DMS53 treated with DMSO at 0.1 percent for 48 hours (cell line): ENCODE results near the gene IGSF21.
A peak's percentile ranks its signal among the peaks of the same experiment; 100 is the strongest.
"Not testable (repeated sequence)": the region's sequence is repeated elsewhere in the genome, so short reads cannot be mapped to it uniquely, and the experiment has no call there.

ENCODE experiments used
- DNase-seq: peaks from one replicate; lab custom pipeline; 2025; ENCODE audit not compliant: unreplicated experiment; lab: John Stamatoyannopoulos, UW

The IGSF21 gene

DNA sequence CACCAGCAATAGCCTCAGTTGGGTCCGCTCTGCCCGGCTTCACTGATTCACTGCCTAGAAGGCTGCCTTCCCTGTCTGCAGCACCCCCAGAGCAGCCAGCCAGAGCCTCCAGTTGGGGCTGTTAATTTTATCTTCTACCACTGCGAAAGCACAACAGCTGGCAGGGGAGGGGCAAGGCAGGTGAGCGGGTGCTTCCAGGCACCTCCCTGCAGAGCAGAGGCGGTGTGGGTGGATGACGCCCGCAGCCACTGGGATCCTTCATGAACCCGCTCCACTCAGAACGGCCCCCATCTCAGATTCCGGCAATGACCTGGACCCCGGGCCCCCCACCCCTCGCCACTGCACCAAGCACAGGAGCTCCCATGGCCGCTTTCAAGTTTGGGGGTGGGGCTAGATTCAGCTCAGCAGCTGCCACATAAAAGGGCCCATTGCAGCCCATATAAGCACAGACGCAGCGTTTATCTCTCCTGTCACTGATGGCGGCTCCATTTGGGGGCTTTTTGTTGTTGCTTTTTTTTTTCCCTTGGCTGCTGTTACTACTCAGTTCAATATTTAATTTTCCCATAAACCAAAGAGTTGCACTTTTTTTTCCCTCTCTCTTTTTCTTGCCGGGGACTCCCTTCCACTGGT lies 245.2 kb downstream of the IGSF21 start:
- DNase-seq: no peak

DNA sequence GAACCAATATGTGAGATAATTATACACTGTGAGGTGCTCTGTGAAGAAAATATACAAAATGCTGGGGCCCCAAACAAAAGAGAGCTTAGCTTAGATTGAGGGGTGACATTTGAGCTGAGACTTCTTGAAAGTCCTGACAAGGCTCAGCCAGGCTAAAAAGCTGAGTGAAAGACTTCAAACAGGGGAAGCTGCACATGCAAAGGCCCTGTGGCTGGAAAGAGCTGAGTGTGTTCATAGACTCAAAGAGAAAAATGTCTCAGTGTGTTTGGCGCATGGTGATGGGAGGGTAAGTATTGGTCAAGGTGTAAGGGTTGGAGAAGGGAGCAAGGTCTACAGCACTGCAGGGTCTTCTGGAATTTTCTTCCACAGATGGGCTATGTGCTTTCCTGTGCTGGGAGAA lies 245.9 kb downstream of the IGSF21 start:
- DNase-seq: no peak

- no peak for DNase-seq
Measured at GRCh38 chr1:18353992-18354391, 246.4 kb downstream of the IGSF21 start.

DNA sequence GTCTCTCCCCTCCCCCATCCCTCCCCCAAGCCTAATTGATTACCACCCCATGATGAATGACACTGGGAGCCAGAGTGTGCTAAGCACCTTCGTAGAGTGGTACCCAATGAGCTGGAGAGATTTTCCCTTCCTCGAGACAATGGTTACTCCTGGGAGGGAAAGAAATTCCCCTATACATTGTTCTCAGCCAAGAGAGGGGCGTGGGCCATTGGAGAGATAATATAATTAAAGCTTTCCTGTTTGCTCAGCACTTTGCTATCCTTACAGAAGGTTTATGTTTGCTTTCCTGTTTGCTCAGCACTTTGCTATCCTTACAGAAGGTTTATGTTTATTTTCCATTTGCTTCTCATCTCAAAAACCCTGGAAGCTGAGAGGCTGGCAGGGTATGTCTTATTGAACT lies 247.0 kb downstream of the IGSF21 start:
- DNase-seq: peak; percentile 27

DNA sequence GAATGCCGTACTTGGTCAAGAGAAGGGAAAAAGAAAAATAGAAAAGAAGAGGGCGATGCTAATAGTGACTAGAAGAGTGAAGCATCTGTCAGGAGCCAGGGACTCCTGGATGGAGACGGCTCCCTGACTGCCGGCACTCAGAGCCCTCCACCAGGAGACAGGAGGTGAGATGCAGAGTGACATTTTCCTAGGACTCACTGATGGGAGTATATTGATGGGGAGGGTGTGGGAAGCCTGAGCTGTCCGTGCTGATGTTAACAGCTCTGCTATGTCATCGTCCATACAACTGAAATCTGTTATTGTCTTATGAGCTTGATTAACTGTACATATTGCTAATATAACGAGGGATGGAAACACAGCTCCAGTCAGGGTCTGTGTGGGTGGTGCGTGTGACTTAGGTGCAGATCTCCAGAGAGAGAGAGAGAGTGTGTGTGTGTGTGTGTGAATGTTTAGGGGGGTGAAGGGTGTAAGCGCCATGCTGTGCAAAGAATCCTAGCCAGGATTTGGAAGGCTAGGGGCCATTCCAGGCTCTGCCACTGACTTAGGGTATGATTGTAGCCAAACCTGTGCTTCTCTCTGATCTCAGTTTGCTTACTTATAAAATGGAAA lies 250.1 kb downstream of the IGSF21 start:
- DNase-seq: no peak

DNA sequence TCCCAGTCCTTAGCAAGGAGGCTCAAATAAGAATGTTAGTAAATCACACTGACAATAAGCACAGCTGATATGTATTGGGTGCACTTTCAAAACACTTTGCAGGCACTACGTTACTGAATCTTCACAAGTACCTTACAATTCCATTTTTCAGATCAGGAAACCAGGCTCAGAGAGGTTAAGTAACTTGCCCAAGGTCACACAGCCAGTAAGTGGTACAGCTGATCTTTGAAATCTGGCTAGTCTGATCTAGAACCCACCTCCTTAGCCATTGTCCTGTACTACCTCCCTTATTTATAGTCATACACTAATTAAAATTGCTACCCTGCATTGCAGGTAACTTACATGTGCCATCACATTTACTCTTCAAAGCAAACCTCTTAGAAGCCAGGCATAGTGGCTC lies 251.0 kb downstream of the IGSF21 start:
- DNase-seq: no peak

GRCh38 chr1:18360251-18360650 lies 252.7 kb downstream of the IGSF21 start:
- no peak for DNase-seq

DNA sequence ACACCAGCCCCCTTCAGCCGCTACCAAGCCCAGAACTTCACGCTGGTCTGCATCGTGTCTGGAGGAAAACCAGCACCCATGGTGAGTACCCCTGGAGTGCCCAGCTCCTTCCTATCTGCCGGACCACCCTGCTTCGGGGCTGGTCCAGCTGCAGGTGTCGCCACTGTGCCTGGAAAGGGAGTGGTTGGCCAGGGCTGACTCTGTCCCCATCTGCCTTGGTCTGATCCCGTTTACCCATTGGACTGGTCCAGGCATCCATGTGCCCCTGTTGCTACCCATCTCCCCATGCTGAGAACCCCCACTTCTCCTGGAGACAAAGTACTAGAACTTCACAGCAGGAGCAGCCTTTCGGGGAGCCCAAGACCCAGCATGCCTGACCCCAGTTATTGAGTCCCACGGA lies 254.6 kb downstream of the IGSF21 start:
- no peak for DNase-seq

DNA sequence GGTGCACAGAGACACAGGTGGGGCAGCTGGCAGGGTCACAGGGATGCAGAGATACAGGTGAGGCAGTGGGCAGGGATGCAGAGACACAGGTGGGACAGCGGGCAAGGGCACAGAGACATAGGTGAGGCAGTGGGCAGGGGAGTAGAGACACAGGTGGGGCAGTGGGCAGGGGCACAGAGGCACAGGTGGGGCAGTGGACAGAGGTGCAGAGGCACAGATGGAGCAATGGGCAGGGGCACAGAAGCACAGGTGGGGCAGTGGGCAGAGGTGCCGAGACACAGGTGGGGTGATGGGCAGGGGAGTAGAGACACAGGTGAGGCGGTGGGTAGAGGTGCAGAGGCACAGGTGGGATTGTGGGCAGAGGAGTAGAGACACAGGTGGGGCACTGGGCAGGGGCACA lies 255.8 kb downstream of the IGSF21 start:
- no peak for DNase-seq

- no peak for DNase-seq
Measured at GRCh38 chr1:18365099-18365705, 257.6 kb downstream of the IGSF21 start.

DNA sequence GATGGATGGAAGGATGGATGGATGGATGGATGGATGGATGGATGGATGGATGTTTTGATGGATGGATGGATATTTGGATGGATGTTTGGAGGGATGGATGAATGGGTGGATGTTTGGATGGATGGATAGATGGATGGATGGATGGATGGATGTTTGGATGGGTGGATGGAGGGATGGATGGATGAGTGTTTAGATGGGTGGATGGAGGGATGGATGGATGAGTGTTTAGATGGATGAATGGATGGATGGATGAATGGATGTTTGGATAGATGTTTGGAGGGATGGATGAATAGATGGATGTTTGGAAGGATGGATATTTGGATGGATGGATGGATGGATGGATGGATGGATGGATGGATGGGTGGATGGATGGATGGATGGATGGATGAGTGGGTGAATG lies 264.9 kb downstream of the IGSF21 start:
- DNase-seq: not testable (repeated sequence)

GRCh38 chr1:18373151-18373550 lies 265.6 kb downstream of the IGSF21 start:
- no peak for DNase-seq

GRCh38 chr1:18373882-18374493 lies 266.4 kb downstream of the IGSF21 start:
- DNase-seq: no peak

DNA sequence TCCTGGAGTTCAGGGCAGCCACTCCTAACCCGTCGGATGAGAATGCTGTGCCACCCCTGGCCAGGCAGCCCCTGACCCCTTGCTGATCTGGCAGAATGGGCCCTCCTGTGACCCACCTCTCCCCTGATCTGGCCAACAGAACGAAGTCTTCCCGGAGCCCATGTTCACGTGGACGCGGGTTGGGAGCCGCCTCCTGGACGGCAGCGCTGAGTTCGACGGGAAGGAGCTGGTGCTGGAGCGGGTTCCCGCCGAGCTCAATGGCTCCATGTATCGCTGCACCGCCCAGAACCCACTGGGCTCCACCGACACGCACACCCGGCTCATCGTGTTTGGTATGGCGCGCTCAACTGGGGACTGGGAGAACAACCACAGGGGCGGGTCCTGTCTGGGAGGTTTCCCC lies 269.1 kb downstream of the IGSF21 start:
- DNase-seq: no peak

GRCh38 chr1:18380288-18380687 lies 272.7 kb downstream of the IGSF21 start:
- DNase-seq: no peak

- DNase-seq: no peak
Measured at GRCh38 chr1:18384059-18384458, 276.5 kb downstream of the IGSF21 start.

- no peak for DNase-seq
Measured at GRCh38 chr1:18384471-18384870, 276.9 kb downstream of the IGSF21 start.

DNA sequence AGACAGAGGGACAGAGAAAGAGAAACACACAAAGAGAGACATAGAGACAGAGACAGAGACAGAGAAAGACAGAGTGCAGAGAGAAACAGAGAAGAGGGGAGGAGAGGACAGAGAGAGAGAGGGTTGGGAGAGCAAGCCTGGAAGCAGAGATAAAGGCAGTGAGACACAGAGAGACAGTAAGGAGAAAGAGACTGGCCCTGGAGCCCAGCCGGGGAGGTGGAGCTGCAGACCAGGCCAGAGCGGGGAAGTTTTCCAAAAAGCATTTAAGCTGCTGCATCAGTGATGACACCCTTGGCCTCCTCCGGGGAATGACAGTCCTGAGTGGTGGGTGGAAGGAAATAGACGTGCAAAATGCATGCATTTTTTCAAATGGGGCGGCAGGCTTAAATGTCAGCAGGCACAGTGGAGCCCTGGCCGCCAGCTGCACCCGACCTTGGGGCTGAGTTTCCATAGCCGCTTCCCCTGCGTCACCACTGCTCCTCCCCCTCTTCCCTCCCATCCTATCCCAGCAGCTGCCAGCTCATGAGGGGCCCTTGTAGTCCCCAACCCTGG lies 277.7 kb downstream of the IGSF21 start:
- DNase-seq: no peak

GRCh38 chr1:18386591-18386990 lies 279.0 kb downstream of the IGSF21 start:
- DNase-seq: no peak

- no peak for DNase-seq
Measured at GRCh38 chr1:18387307-18387706, 279.7 kb downstream of the IGSF21 start.

GRCh38 chr1:18390953-18391352 lies 283.4 kb downstream of the IGSF21 start:
- no peak for DNase-seq

- DNase-seq: no peak
Measured at GRCh38 chr1:18394563-18395156, 287.1 kb downstream of the IGSF21 start.
